HCT116 (cell line): ENCODE results near the gene TMEM141. TPM values are rescaled to one million over a fixed set of nuclear protein-coding genes. Genes with fewer than 3 reads are reported as not detected.

Experiments used
- ATAC-seq: fragments of 200-7000 bp; cut with Tn5 transposase; 2 replicates; pipeline ENCODE4 v1.9.1; 2020; ENCODE audit warnings: mild to moderate bottlenecking, moderate library complexity
- BruUV-seq: library from RNA; stranded (reverse); fragments of 400-500 nt; replicated peaks from 2 replicates; lab custom pipeline; 2021; lab: Mats Ljungman, UMichigan
- CTCF ChIA-PET: fragments of 300-600 bp; sonication (Branson Sonifier 250); formaldehyde crosslinking; loops from one replicate; lab custom pipeline; 2021; ENCODE audit warnings: antibody characterized with exemption; lab: Charles Lee
- POLR2A ChIA-PET: fragments of 300-600, 350-600 bp; sonication (Branson Sonifier 250); formaldehyde crosslinking; loops from one replicate; lab custom pipeline; 2021; ENCODE audit warnings: antibody characterized with exemption; lab: Charles Lee
- RAD21 ChIA-PET, 2 experiments: fragments of 300-600 bp; sonication (Branson Sonifier 250); formaldehyde crosslinking; loops; one replicate each; lab custom pipeline; 2023; ENCODE audit warnings: low total read pairs in 2 of 2; ENCODE audit not compliant: uncharacterized antibody in 2 of 2, unreplicated experiment in 2 of 2, low non-redundant PET in 1 of 2; lab: Charles Lee
- DNase-seq: peaks from one replicate; pipeline ENCODE4 v3.0.0-alpha.2; 2010; ENCODE audit warnings: low read depth, low spot score
- H2AFZ ChIP-seq: fragments of 200-600 bp; shearing (Covaris generic), sonication (generic); 2 replicates; pipeline ENCODE4 v1.6.1; 2017; ENCODE audit warnings: low read depth, mixed run types, mixed read lengths, antibody characterized with exemption, low read length; ENCODE audit not compliant: poor library complexity, severe bottlenecking
- H3K27ac ChIP-seq: 2 replicates; pipeline ENCODE4 v1.5.1; 2012; ENCODE audit warnings: low read depth, low read length
- H3K27me3 ChIP-seq: fragments of 200-600 bp; sonication (generic); 2 replicates; pipeline ENCODE4 v1.6.1; 2016; ENCODE audit warnings: mixed run types, low read length, mixed read lengths; ENCODE audit not compliant: insufficient read depth
- H3K36me3 ChIP-seq, 2 experiments: fragments of 200-500 bp in 1 of 2; fragments of 200-600 bp in 1 of 2; sonication (Bioruptor generic) in 1 of 2; sonication (generic) in 1 of 2; 2 replicates each; pipeline versions ENCODE4 v1.5.1 to v1.6.1; 2014 to 2016; ENCODE audit warnings: low read length in 2 of 2, inconsistent platforms in 1 of 2, mixed read lengths in 1 of 2, mixed run types in 1 of 2; ENCODE audit not compliant: insufficient read depth in 2 of 2, control insufficient read depth in 1 of 2
- H3K4me1 ChIP-seq, 2 experiments: fragments of 200-600 bp in 1 of 2; sonication (generic) in 1 of 2; 2 replicates each; pipeline versions ENCODE4 v1.5.1 to v1.6.1; 2012 to 2017; ENCODE audit warnings: low read length in 2 of 2, inconsistent platforms in 1 of 2, mild to moderate bottlenecking in 1 of 2, mixed read lengths in 1 of 2, mixed run types in 1 of 2, moderate library complexity in 1 of 2; ENCODE audit not compliant: insufficient read depth in 2 of 2, control insufficient read depth in 1 of 2
- H3K4me2 ChIP-seq: fragments of 200-600 bp; sonication (generic); 2 replicates; pipeline ENCODE4 v1.6.1; 2017; ENCODE audit warnings: mixed run types, low read length, mixed read lengths
- H3K4me3 ChIP-seq, 2 experiments: fragments of 200-600 bp in 1 of 2; sonication (generic) in 1 of 2; replicated peaks in 1 of 2; 2 replicates each; pipeline ENCODE4 v1.5.1; 2011 to 2016; ENCODE audit warnings: low read length in 2 of 2, control low read depth in 1 of 2, low read depth in 1 of 2, mild to moderate bottlenecking in 1 of 2, mixed read lengths in 1 of 2, mixed run types in 1 of 2
- H3K79me2 ChIP-seq: fragments of 200-600 bp; sonication (generic); 2 replicates; pipeline ENCODE4 v1.6.1; 2017; ENCODE audit warnings: mild to moderate bottlenecking, mixed run types, low read length, moderate library complexity, mixed read lengths; ENCODE audit not compliant: insufficient read depth
- H3K9ac ChIP-seq: fragments of 200-600 bp; sonication (generic); 2 replicates; pipeline ENCODE4 v1.6.1; 2016; ENCODE audit warnings: low read length, mixed read lengths
- H3K9me2 ChIP-seq: fragments of 200-600 bp; sonication (generic), shearing (Covaris generic); 2 replicates; pipeline ENCODE4 v1.6.1; 2017; ENCODE audit warnings: mixed run types, mild to moderate bottlenecking, moderate library complexity; ENCODE audit not compliant: insufficient read depth
- H3K9me3 ChIP-seq, 2 experiments: fragments of 200-500 bp in 1 of 2; fragments of 200-600 bp in 1 of 2; sonication (Bioruptor generic) in 1 of 2; sonication (generic) in 1 of 2; 2 replicates each; pipeline ENCODE4 v1.6.1; 2014 to 2017; ENCODE audit warnings: low read length in 2 of 2, mixed read lengths in 2 of 2, inconsistent platforms in 1 of 2, low read depth in 1 of 2, mild to moderate bottlenecking in 1 of 2, mixed run types in 1 of 2, moderate library complexity in 1 of 2; ENCODE audit not compliant: control insufficient read depth in 1 of 2, insufficient read depth in 1 of 2
- H4K20me1 ChIP-seq: fragments of 200-600 bp; sonication (generic), shearing (Covaris generic); 2 replicates; pipeline ENCODE4 v1.6.1; 2017; ENCODE audit warnings: mixed run types, mild to moderate bottlenecking, moderate library complexity; ENCODE audit not compliant: insufficient read depth
- CTCF ChIP-seq, 3 experiments: fragments of 200-600 bp in 1 of 3; sonication (generic) in 1 of 3; IDR thresholded peaks in 2 of 3; conservative IDR thresholded peaks in 1 of 3; 2 replicates each; pipeline ENCODE4 v1.5.1; 2012 to 2017; ENCODE audit warnings: low read depth in 2 of 3, low read length in 2 of 3, antibody characterized with exemption in 1 of 3, borderline replicate concordance in 1 of 3, control low read depth in 1 of 3, mild to moderate bottlenecking in 1 of 3, mixed read lengths in 1 of 3, mixed run types in 1 of 3, moderate library complexity in 1 of 3; ENCODE audit not compliant: insufficient read depth in 1 of 3
- EZH2 ChIP-seq: fragments of 200-600 bp; sonication (generic); IDR thresholded peaks from 2 replicates; pipeline ENCODE4 v1.6.1; 2017; ENCODE audit warnings: antibody characterized with exemption, mixed run types
- EZH2phosphoT487 ChIP-seq: fragments of 200-600 bp; IDR thresholded peaks from 2 replicates; pipeline ENCODE4 v1.6.1; 2018; ENCODE audit warnings: antibody characterized with exemption, borderline replicate concordance
- FOSL1 ChIP-seq: IDR thresholded peaks from 2 replicates; pipeline ENCODE4 v1.6.1; 2012; ENCODE audit warnings: low read depth
- MAX ChIP-seq: IDR thresholded peaks from 2 replicates; pipeline ENCODE4 v1.6.1; 2012
- REST ChIP-seq: IDR thresholded peaks from 2 replicates; pipeline ENCODE4 v1.6.1; 2012; ENCODE audit warnings: low read depth
- SIN3A ChIP-seq: IDR thresholded peaks from 2 replicates; pipeline ENCODE4 v1.6.1; 2012; ENCODE audit warnings: low read depth
- SRF ChIP-seq: IDR thresholded peaks from 2 replicates; pipeline ENCODE4 v1.6.1; 2012; ENCODE audit warnings: low read depth
- YY1 ChIP-seq: IDR thresholded peaks from 2 replicates; pipeline ENCODE4 v1.6.1; 2011; ENCODE audit warnings: low read length, low read depth, moderate library complexity, mild to moderate bottlenecking; ENCODE audit not compliant: insufficient replicate concordance; ENCODE audit errors: extremely low read depth
- ZFX ChIP-seq: fragments of 450-650 bp; IDR thresholded peaks from 2 replicates; pipeline ENCODE4 v1.6.1; 2017
- intact Hi-C: fragments of 100-400 bp; cut with micrococcal nuclease; formaldehyde crosslinking; loops from 2 replicates; pipeline ENCODE4 v1.10.0; 2022
- total RNA-seq: library from RNA; stranded (reverse); gene quantifications from one replicate; pipeline ENCODE4 v1.2.1, GENCODE V29; 2021; ENCODE audit not compliant: unreplicated experiment

Gene TMEM141
- total RNA-seq, 1 experiment from 2014 or later, result 73.6 TPM

- Histone ChIP-seq H3K9me3 (no peaks in the 10 kb centered on the region), H2AFZ (peak overlapping the region; percentile 94), H3K4me1 (peaks cover 4 to 18% of the 10 kb centered on the region in 2 experiments; a peak in 3 of 4 replicates), H3K9ac (no peak overlapping the region), H4K20me1 (no peaks in the 10 kb centered on the region), H3K4me2 (no peak overlapping the region), H3K27ac (no peak overlapping the region), H3K79me2 (no peaks in the 10 kb centered on the region), H3K27me3 (no peaks in the 10 kb centered on the region), H3K4me3 (no peak overlapping the region), H3K9me2 (no peaks in the 10 kb centered on the region), H3K36me3 (no peaks in the 10 kb centered on the region)
- peak in 2 of 3 experiments; percentile 26 to 51; a peak in 3 of 6 replicates for TF ChIP-seq CTCF (IDR thresholded peaks at IDR 0.05 in 2 of 3, conservative IDR thresholded peaks at IDR 0.05 in 1 of 3; ENCODE audit: borderline replicate concordance in 1 of 3, insufficient read depth in 1 of 3, low read depth in 2 of 3, low read length in 2 of 3)
- no peak for TF ChIP-seq ZFX
- peak; percentile 68 for ATAC-seq
- ChIA-PET RAD21 (no interaction called here), CTCF (interaction anchor here (0.8 to 1.0 kb wide), 2 partner anchors 26 to 251 kb away, joined by 3 read pairs; partner anchors contain the start of gene LCN8), POLR2A (no interaction called here)
- BruUV-seq, result no TSS peak
- intact Hi-C loops, result loop anchor here (1.0 to 10.0 kb wide), 2 partner anchors 26 to 440 kb away; partner anchors contain the start of genes CYSRT1, LCN8, RNF208 and RNF224
- DNase-seq, result peak; percentile 52
Observed at GRCh38 chr9:136784249-136784996, 6.7 kb upstream of the TMEM141 start.

GRCh38 chr9:136784997-136785361 lies 6.2 kb upstream of the TMEM141 start:
- Histone ChIP-seq H3K9ac (no peak overlapping the region), H3K4me1 (peaks cover 4 to 18% of the 10 kb centered on the region in 2 experiments; a peak in 3 of 4 replicates), H3K4me2 (no peak overlapping the region), H3K27me3 (no peaks in the 10 kb centered on the region), H2AFZ (peak overlapping the region; percentile 94), H3K36me3 (no peaks in the 10 kb centered on the region), H3K9me2 (no peaks in the 10 kb centered on the region), H3K9me3 (no peaks in the 10 kb centered on the region), H3K27ac (no peak overlapping the region), H3K79me2 (no peaks in the 10 kb centered on the region), H4K20me1 (no peaks in the 10 kb centered on the region), H3K4me3 (no peak overlapping the region)
- RAD21 ChIA-PET, result no interaction called here
- no TSS peak for BruUV-seq
- no peak for DNase-seq
- intact Hi-C loops, result loop anchor here (1.0 to 10.0 kb wide), 3 partner anchors 27 to 440 kb away; partner anchors contain the start of genes CYSRT1, FBXW5, LCN8 and RNF208
- ATAC-seq, result no peak
- CTCF ChIA-PET, result no interaction called here
- POLR2A ChIA-PET, result no interaction called here
- TF ChIP-seq EZH2, result no peak
- TF ChIP-seq REST, result no peak
- no peak for TF ChIP-seq SIN3A
- no peak for TF ChIP-seq MAX
- TF ChIP-seq YY1, result no peak
- no peak for TF ChIP-seq EZH2phosphoT487
- TF ChIP-seq ZFX, result no peak
- TF ChIP-seq SRF, result no peak
- TF ChIP-seq FOSL1, result no peak
